Hematopoietic multipotent progenitor cell (in vitro differentiated cells): Measurements from ENCODE around the gene KHK. TPM values are rescaled to one million over a fixed set of nuclear protein-coding genes. Genes with fewer than 3 reads are reported as not detected.

Experiments used
- DNase-seq, 3 donors: peaks; one replicate each; pipeline ENCODE4 v3.0.0-alpha.2; 2011 to 2015; ENCODE audit warnings: low read depth in 2 of 3, low spot score in 2 of 3
- total RNA-seq: library from RNA; depleted of rRNA; stranded (reverse); fragments of >200 nt; gene quantifications from one replicate; pipeline ENCODE4 v1.2.3, GENCODE V29; 2012

KHK gene
- total RNA-seq, 1 donor: 4.0 TPM

DNA sequence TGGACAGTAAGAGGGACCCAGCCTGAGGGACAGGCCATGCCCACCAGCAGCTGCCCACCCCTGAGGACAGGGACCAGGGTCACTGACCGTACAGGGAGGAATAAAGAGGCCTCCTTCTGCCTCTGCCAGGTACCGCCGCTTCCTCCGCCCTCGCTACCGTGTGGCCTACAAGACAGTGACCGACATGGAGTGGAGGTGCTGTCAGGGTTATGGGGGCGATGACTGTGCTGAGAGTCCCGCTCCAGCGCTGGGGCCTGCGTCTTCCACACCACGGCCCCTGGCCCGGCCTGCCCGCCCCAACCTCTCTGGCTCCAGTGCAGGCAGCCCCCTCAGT, 6.0 kb upstream of the KHK start:
- DNase-seq: no peak

DNA sequence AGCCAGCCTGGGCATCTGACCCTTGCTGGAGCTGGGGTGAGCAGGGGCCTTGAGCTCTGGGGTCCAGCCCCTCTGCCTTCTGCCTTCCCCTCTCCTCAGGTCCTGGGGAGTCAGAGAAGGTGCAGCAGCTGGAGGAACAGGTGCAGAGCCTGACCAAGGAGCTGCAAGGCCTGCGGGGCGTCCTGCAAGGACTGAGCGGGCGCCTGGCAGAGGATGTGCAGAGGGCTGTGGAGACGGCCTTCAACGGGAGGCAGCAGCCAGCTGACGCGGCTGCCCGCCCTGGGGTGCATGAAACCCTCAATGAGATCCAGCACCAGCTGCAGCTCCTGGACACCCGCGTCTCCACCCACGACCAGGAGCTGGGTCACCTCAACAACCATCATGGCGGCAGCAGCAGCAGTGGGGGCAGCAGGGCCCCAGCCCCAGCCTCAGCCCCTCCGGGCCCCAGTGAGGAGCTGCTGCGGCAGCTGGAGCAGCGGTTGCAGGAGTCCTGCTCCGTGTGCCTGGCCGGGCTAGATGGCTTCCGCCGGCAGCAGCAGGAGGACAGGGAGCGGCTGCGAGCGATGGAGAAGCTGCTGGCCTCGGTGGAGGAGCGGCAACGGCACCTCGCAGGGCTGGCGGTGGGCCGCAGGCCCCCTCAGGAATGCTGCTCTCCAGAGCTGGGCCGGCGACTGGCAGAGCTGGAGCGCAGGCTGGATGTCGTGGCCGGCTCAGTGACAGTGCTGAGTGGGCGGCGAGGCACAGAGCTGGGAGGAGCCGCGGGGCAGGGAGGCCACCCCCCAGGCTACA, 4.4 kb upstream of the KHK start:
- no peak for DNase-seq

DNA sequence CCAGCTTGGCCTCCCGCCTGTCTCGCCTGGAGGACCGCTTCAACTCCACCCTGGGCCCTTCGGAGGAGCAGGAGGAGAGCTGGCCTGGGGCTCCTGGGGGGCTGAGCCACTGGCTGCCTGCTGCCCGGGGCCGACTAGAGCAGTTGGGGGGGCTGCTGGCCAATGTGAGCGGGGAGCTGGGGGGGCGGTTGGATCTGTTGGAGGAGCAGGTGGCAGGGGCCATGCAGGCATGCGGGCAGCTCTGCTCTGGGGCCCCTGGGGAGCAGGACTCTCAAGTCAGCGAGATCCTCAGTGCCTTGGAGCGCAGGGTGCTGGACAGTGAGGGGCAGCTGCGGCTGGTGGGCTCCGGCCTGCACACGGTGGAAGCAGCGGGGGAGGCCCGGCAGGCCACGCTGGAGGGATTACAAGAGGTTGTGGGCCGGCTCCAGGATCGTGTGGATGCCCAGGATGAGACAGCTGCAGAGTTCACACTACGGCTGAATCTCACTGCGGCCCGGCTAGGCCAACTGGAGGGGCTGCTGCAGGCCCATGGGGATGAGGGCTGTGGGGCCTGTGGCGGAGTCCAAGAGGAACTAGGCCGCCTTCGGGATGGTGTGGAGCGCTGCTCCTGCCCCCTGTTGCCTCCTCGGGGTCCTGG, 3.7 kb upstream of the KHK start:
- no peak for DNase-seq

DNA sequence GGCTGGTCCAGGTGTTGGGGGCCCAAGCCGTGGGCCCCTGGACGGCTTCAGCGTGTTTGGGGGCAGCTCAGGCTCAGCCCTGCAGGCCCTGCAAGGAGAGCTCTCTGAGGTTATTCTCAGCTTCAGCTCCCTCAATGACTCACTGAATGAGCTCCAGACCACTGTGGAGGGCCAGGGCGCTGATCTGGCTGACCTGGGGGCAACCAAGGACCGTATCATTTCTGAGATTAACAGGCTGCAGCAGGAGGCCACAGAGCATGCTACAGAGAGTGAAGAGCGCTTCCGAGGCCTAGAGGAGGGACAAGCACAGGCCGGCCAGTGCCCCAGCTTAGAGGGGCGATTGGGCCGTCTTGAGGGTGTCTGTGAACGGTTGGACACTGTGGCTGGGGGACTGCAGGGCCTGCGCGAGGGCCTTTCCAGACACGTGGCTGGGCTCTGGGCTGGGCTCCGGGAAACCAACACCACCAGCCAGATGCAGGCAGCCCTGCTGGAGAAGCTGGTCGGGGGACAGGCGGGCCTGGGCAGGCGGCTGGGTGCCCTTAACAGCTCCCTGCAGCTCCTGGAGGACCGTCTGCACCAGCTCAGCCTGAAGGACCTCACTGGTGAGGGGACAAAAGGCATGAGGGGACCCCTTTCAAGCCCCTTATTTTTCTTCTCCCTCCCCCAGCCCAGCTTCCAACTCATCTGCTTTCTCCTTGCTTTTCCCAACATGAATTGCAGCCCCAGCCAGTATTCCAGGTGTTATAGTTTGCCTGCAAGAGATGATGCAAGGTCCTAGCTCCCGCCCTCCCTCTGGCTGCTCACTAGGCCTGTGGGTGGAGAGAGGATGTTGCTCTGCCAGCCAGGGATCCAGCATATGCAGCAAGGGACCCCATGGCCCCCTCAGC, 2.9 kb upstream of the KHK start:
- DNase-seq: no peak

DNA sequence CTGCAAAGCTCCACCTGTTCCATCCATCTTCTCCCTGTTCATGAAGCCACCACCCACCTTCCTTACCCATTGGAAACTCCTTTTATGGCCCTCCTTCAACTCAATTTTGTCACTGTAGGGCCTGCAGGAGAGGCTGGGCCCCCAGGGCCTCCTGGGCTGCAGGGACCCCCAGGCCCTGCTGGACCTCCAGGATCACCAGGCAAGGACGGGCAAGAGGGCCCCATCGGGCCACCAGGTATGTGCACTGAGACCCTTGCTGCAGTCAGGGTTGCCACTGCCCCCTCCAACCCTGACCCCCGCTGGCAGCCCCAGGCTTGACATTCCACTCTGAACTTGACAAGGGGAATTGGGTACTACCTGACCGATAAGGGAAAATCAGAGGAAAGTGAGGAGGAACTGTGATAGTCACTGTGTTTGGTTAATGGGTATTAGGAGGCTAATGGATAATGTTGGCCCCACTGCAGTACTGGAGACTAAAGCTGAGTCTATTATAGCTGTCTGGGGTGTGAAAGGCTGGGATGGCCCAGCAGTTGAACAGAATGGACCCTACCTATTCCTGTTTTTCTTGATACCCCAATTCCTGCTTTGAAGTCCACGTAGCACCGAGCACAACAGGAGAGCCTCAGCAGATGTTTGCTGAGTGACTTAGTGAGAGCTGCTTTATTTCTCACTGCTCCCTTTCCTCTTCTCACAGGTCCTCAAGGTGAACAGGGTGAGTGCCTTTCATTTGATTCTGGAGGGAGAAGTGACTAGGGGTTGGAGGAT, 2.1 kb upstream of the KHK start:
- no peak for DNase-seq

DNA sequence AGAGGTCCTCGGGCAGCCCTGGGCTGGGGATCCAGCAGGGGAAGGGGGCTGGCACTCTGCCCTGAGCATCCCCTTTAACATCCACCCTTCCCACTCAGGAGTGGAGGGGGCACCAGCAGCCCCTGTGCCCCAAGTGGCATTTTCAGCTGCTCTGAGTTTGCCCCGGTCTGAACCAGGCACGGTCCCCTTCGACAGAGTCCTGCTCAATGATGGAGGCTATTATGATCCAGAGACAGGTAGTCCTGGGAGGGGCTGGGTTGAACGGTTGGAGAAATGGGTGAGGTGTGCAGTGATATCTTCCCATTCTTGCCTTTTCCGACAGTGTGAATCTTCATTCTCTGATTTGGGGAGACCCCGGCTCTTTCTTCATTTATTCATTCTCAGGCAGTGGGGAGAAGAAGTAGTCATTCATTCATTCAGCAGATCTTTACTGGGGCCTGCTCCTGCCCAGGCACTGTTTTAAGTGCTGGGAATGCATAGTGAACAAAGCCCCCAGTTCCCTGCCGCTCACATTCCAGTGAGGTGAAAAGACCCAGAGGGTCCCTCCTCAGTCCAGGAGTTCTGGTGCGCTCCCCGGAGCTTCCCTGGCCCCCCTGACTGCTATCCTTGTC, 1.4 kb upstream of the KHK start:
- no peak for DNase-seq

DNA sequence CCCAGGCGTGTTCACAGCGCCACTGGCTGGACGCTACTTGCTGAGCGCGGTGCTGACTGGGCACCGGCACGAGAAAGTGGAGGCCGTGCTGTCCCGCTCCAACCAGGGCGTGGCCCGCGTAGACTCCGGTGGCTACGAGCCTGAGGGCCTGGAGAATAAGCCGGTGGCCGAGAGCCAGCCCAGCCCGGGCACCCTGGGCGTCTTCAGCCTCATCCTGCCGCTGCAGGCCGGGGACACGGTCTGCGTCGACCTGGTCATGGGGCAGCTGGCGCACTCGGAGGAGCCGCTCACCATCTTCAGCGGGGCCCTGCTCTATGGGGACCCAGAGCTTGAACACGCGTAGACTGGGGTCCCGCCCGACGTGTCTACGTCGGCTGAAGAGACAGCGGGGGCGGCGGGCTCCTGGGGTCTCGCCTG, 891 bp upstream of the KHK start:
- peak in 2 of 3 donors; percentile 39 to 46 for DNase-seq

DNA sequence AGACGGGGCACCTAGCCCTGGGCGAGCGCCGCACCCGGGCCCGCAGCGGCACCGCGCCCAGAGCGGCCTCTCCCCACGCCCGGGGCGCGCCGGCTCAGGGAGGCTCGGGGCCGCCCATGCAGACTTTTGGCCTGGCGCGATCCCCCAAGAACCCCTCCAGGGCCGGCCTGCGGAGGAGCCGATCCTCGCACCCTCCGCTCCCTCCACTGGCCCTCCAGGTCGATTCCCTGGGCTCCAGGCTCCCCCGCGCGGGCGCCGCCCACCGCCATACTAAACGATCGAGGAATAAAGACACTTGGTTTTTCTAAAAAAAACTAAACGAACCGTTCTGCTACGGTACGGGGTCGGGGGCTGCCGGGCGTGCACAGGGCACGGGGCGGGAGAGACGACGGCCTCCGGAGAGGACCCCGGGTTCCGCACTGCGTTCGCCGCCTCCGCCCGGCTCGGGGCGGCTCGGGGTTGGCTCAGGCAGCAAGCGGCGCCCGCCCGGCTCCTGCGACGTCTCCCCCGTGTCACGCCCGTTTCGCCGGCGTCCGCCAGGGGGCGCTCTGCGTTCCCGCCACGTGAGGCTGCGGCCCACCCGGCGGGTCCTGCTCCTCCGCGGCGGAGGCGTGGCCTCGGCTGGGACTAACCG, 365 bp upstream of the KHK start:
- peak; percentile 93 to 99 (median 95) for DNase-seq

DNA sequence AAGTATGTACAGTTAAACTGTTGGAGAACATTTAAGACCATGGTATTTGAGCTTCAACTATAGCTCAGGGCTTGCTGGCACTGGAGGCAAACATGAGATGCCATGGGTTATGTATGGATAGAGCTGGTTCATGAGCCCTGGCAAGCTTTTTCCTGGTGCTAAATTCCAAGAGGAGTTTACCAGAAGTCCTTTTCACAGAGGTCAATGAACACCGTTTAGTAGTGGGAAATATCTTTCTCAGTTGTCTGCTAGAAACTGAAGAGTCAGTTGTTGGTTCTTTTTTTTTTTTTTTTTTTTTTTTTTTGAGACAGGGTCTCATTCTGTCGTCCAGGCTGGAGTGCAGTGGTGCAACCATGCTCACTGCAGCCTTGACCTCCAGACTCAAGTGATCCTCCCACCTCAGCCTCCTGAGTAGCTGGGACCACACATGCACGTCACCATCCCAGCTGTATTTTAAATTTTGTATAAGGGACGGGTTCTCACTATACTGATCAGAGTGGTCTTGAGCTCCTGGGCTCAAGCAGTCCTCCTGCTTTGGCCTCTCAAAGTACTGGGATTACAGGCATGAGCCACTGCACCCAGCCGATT, 1.3 kb downstream of the KHK start:
- no peak for DNase-seq

DNA sequence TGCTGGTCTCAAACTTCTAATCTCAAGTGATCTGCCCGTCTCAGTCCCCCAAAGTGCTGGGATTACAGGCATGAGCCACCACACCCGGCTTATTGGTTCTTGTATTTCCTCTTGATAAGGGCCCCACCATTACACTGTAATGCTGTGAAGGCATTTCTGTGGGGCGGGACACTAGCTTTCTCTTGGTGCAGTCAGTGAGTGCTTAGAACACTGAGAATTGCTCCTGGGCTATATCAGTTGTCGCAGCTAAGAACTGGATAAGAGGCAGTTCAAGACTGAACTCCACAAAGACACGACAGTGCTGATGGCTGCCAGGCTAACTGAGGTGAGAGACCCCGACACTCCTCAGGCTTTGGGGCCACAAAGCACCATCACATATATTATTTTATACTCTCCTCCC, 2.1 kb downstream of the KHK start:
- DNase-seq: no peak

DNA sequence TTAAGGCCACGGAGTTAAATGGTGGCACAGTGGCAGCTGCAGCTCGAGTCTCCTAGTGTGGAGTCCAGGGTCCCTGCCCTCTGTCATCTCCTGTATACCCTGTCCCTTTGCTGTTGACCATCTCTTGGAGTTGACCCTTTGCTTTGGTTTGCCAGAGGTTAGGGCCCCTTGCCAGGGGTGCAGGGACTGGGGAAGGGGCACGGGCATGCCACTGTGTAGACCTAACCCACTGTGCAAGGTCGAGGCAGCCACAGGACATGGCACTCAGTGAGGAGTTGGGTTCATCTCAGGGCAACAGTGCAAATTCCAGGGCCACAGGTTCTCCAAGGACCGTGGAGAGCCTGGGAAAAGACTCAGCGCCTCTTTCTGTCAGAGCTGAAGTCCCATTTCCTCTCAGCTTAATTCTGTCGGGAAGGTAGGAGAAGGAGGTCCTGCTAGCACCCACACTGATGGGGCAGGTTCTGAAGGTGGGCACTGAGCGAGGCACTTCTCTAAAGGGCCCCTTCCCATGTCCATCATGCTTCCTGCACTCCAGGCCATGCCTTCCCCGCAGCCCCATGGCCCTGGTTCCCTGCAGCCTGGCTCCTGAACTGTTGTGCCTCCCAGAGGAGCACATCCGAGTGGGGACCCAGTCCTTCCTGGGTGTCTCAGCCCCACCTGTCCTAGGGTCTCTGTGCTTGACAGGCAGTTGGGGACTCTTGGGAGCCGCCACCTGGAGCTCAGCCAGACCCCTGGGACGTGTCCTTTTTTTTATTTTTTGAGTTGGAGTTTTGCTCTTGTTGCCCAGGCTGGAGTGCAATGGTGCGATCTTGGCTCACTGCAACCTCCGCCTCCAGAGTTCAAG, 2.8 kb downstream of the KHK start:
- DNase-seq: no peak

DNA sequence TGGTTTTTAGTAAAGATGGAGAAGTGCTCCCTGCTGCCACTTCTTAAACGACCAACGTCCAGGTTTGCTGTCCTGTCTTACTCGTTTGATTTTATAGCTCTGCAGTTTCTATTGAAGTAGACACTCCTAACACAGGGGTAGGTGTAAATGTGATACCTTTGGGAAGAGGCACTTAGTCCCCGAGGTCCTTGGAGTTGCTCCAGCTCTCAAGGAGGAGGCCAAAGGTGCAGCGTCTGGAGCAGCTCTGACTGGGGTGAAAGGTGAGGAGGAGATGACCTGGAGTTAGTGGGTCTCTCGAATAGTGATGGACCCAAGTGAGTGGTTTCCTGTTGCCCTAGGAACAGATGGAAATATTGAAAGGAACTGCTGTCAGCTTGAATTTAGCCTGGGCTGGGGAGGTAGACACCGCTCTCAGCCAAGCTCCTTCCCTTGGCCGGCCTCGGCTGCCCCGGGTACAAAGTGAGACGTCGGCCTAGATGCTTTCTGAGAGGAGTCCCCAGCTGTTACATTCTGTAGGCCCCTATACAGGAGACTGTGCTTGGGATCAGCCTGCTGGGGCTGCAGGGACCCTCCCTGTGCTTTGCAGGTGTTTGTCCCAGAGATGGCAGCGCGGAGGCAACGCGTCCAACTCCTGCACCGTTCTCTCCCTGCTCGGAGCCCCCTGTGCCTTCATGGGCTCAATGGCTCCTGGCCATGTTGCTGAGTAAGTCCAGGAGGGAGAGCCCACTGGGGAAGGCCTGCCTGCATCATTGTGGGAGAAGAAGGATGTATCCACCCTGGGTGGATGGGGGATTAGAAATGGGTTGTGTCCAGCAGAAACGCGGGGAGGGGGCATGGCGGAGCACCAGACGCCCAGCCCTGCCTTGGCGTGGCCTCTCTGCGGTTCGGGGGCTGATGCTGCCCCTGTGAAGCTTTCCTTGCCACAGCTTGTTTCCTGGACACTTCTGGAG, 5.4 kb downstream of the KHK start:
- no peak for DNase-seq

DNA sequence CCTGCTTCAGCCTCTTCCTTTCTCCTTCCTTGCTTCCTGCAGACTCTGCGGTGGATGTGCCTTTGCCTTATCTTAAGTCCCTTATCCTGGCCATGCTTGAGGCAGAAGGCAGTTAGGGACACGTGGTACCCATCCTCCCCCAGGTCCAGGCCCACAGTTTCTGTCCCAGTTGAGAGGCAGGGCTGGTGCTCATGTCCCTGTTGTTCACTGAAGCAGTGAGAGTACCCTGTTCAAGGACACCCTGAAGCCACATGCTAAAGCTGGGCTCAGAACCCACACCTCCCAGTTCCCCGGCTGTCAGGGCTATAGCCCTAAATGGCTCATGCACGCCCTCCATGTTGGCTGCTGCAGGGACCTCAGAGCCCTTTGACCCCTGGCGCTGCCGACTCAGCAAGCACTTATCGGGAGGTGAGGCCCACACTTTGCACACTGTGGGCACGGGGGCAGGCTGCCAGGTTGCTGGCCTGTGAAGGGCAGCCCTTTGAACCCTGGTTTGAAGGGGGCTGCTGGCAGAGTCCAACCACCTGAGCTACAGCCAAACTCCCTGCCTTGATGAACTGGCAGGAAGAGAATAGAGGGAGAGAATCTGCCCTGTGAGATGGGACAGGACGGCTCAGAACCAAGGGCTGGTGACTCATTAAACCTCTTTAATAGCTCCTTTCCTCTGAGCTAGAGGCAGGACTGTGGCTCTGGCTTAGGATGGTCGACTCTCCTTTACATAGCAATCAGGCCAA, 6.3 kb downstream of the KHK start:
- no peak for DNase-seq

DNA sequence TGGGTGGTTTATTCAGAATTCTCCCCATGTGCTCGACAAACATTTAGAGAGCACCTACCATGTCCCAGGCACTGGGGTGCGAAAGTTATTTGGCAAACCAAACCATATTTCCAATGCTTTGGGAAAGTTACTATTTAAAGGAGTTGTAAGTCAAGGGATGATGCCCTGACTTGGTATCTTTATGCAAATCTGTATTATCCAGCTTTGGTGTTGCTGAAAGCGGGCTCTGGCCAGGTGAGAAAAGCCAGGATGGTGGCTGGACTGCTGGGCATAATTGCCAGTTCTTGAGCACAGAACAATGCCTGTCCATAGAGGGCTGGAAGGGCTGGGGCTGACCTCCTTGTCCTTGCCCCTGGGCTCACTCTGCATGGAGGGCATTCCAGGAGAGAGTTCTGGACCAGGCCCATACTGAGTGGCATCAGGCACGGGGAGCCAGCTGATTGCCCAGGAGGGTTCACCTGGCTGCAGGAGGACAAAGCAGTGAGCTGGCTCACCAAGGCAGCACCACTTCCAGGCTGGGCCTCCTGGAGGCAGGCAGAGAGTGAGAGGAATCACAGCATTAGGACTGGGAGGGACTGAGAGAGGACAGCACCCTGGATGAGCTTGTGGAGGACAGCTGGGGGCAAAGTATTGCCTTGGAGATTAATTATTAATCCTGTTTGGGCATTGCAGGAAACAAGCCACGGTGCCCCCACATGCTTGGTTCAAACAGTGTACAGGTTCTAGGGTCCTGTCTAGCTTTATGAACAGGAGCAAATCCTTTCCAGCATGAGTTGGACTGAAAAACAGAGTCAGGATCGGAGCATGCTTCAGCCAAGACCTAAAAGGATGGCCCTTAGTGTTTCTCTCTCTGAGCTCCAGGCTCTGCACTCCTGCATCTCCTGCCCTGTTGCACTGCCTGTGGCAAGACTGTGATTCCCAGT, 7.1 kb downstream of the KHK start:
- DNase-seq: no peak

DNA sequence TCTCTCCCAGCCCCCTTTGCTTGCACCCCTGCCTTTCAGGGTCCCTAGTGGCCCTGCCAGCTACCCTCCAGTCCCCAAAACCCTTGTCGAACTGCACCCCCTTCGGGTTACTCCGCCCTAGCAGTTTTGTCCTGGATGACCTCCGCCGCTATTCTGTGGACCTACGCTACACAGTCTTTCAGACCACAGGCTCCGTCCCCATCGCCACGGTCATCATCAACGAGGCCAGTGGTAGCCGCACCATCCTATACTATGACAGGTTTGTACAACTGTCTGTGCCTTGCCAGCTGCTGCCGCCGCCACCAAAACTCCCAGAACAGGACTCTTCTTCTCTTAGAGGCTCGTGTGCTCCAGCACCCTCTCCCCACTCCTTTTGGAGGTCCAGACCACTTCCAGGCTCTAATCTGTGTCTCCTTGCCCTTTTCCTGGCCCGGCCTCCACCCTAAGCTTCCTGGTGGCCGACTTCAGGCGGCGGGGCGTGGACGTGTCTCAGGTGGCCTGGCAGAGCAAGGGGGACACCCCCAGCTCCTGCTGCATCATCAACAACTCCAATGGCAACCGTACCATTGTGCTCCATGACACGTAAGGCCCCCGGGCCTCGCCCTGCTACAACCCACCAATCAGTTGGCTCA, 7.9 kb downstream of the KHK start:
- DNase-seq: no peak

DNA sequence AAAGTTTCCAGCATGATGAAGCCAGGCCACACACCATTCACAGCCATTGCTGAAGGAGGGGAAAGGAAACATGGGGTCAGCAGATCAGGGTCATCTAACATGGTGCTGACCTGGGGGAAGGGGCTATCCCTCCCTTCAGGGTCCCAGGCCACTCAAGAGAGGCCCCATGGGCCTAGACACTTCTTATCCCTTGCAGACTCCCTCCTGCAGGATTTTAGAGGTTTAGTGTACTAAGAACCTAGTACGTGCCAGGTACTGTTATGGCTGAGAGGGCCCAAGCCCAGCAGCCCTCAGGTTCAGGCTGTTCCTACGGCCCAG, 8.8 kb downstream of the KHK start:
- no peak for DNase-seq
